Calu3 (cell line): ENCODE results near the gene STAT6. TPM values are rescaled to one million over a fixed set of nuclear protein-coding genes. Genes with fewer than 3 reads are reported as not detected.

ENCODE experiments used
- BruUV-seq: library from RNA; stranded (reverse); fragments of 400-500 nt; replicated peaks from 2 replicates; lab custom pipeline; 2021; lab: Mats Ljungman, UMichigan
- CTCF ChIA-PET: fragments of 300-600 bp; sonication (Branson Sonifier 250); formaldehyde crosslinking; loops from one replicate; lab custom pipeline; 2022; ENCODE audit warnings: antibody characterized with exemption; lab: Charles Lee
- DNase-seq: peaks from one replicate; pipeline ENCODE4 v3.0.0; 2022
- H3K27ac Mint-ChIP-seq: one replicate; pipeline ENCODE4 v1.8.0; 2022; ENCODE audit warnings: mixed read lengths; ENCODE audit not compliant: unreplicated experiment
- H3K27me3 Mint-ChIP-seq: one replicate; pipeline ENCODE4 v1.8.0; 2022; ENCODE audit warnings: mixed read lengths; ENCODE audit not compliant: unreplicated experiment
- H3K36me3 Mint-ChIP-seq: one replicate; pipeline ENCODE4 v1.8.0; 2022; ENCODE audit warnings: mild to moderate bottlenecking, moderate library complexity, mixed read lengths; ENCODE audit not compliant: insufficient read depth, unreplicated experiment
- H3K4me1 Mint-ChIP-seq: one replicate; pipeline ENCODE4 v1.8.0; 2022; ENCODE audit warnings: mild to moderate bottlenecking, low read depth, mixed read lengths; ENCODE audit not compliant: unreplicated experiment
- H3K4me3 Mint-ChIP-seq: one replicate; pipeline ENCODE4 v1.8.0; 2022; ENCODE audit warnings: mild to moderate bottlenecking, low read depth, moderate library complexity, mixed read lengths; ENCODE audit not compliant: unreplicated experiment
- H3K9me3 Mint-ChIP-seq: one replicate; pipeline ENCODE4 v1.8.0; 2022; ENCODE audit warnings: low read depth, mixed read lengths; ENCODE audit not compliant: unreplicated experiment
- CTCF ChIP-seq: fragments of 200-600 bp; IDR thresholded peaks from one replicate; pipeline ENCODE4 v1.8.0; 2022; ENCODE audit warnings: antibody characterized with exemption; ENCODE audit not compliant: unreplicated experiment
- intact Hi-C: fragments of 100-400 bp; cut with micrococcal nuclease; formaldehyde crosslinking; loops from one replicate; pipeline ENCODE4 v1.10.0; 2022; ENCODE audit not compliant: unreplicated experiment
- total RNA-seq: library from RNA; stranded (reverse); gene quantifications from 2 replicates; pipeline ENCODE4 v1.2.3, GENCODE V29; 2022

The STAT6 gene
- total RNA-seq, 1 experiment from 2014 or later = 213 TPM

GRCh38 chr12:57156701-57157403, 45.7 kb upstream of the STAT6 start:
- no peak overlapping the region for H3K4me3 Mint-ChIP-seq
- no peak for TF ChIP-seq CTCF
- intact Hi-C loops = no loop called here
- CTCF ChIA-PET = interaction anchor here (0.6 to 1.2 kb wide), 2 partner anchors 30 to 500 kb away, joined by 3 to 4 read pairs; no protein-coding TSS in a partner anchor
- peaks cover 14% of the 10 kb centered on the region for H3K27me3 Mint-ChIP-seq
- no TSS peak for BruUV-seq
- no peaks in the 10 kb centered on the region for H3K36me3 Mint-ChIP-seq
- DNase-seq = no peak
- no peaks in the 10 kb centered on the region for H3K4me1 Mint-ChIP-seq
- no peaks in the 10 kb centered on the region for H3K9me3 Mint-ChIP-seq
- H3K27ac Mint-ChIP-seq = no peak overlapping the region

- no peaks in the 10 kb centered on the region for H3K4me1 Mint-ChIP-seq
- peaks cover 14% of the 10 kb centered on the region for H3K27me3 Mint-ChIP-seq
- intact Hi-C loops = no loop called here
- H3K9me3 Mint-ChIP-seq = no peaks in the 10 kb centered on the region
- DNase-seq = no peak
- H3K27ac Mint-ChIP-seq = no peak overlapping the region
- H3K4me3 Mint-ChIP-seq = no peak overlapping the region
- H3K36me3 Mint-ChIP-seq = no peaks in the 10 kb centered on the region
- no peak for TF ChIP-seq CTCF
- CTCF ChIA-PET = interaction anchor here (0.7 kb wide), 1 partner anchor 18 kb away, joined by 3 read pairs; no protein-coding TSS in a partner anchor
- BruUV-seq = no TSS peak
Measured at GRCh38 chr12:57154804-57155434, 43.8 kb upstream of the STAT6 start.

- CTCF ChIA-PET = interaction anchor here (0.6 to 0.8 kb wide), 2 partner anchors 26 to 329 kb away, joined by 3 to 5 read pairs; partner anchors contain the start of gene LRP1
- H3K27ac Mint-ChIP-seq = no peak overlapping the region
- H3K9me3 Mint-ChIP-seq = no peaks in the 10 kb centered on the region
- intact Hi-C loops = no loop called here
- DNase-seq = no peak
- no peaks in the 10 kb centered on the region for H3K36me3 Mint-ChIP-seq
- no TSS peak for BruUV-seq
- no peak overlapping the region for H3K4me3 Mint-ChIP-seq
- H3K4me1 Mint-ChIP-seq = peaks cover 7% of the 10 kb centered on the region
- no peak for TF ChIP-seq CTCF
- peaks cover 14% of the 10 kb centered on the region for H3K27me3 Mint-ChIP-seq
Measured at GRCh38 chr12:57154076-57154475, 42.9 kb upstream of the STAT6 start.

GRCh38 chr12:57153415-57153997, 42.3 kb upstream of the STAT6 start:
- CTCF ChIA-PET = interaction anchor here (0.6 to 0.8 kb wide), 2 partner anchors 25 to 328 kb away, joined by 3 to 5 read pairs; partner anchors contain the start of gene LRP1
- no peak for TF ChIP-seq CTCF
- DNase-seq = no peak
- BruUV-seq = no TSS peak
- H3K9me3 Mint-ChIP-seq = no peaks in the 10 kb centered on the region
- intact Hi-C loops = no loop called here
- H3K27ac Mint-ChIP-seq = no peak overlapping the region
- H3K36me3 Mint-ChIP-seq = no peaks in the 10 kb centered on the region
- H3K4me1 Mint-ChIP-seq = peaks cover 10% of the 10 kb centered on the region
- no peak overlapping the region for H3K4me3 Mint-ChIP-seq
- H3K27me3 Mint-ChIP-seq = peaks cover 14% of the 10 kb centered on the region
